ENCODE measurements around the gene MOB3B. TPM values are rescaled to one million over a fixed set of nuclear protein-coding genes. Genes with fewer than 3 reads are reported as not detected.

The MOB3B gene
- total RNA-seq, 1 experiment from 2014 or later, result 2.6 TPM

DNA sequence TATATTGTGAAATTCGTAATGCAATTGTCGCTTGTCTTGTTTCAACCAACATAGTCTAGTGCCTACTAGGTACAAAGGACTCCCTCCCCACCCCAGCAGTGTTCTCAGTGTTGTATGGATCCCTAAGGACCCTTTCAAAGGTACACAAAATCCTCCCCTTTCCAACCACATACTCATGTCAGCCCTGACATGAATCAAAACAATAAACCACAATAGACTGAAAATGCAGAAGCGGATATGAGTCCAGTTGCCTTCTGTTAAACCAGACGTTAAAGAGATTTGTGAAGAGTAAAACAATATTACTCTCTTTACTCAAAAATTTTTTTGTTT is 87.9 kb downstream of the MOB3B start:
- H3K9ac ChIP-seq (ENCODE audit: low read length), result no peak overlapping the region
- no peaks in the 10 kb centered on the region for H4K20me1 ChIP-seq (ENCODE audit: low read length)
- no peaks in the 10 kb centered on the region for H3K27me3 ChIP-seq (ENCODE audit: low read length)
- no peaks in the 10 kb centered on the region for H3F3A ChIP-seq (ENCODE audit: low read length, unreplicated experiment)
- TF ChIP-seq, protein P1, sequence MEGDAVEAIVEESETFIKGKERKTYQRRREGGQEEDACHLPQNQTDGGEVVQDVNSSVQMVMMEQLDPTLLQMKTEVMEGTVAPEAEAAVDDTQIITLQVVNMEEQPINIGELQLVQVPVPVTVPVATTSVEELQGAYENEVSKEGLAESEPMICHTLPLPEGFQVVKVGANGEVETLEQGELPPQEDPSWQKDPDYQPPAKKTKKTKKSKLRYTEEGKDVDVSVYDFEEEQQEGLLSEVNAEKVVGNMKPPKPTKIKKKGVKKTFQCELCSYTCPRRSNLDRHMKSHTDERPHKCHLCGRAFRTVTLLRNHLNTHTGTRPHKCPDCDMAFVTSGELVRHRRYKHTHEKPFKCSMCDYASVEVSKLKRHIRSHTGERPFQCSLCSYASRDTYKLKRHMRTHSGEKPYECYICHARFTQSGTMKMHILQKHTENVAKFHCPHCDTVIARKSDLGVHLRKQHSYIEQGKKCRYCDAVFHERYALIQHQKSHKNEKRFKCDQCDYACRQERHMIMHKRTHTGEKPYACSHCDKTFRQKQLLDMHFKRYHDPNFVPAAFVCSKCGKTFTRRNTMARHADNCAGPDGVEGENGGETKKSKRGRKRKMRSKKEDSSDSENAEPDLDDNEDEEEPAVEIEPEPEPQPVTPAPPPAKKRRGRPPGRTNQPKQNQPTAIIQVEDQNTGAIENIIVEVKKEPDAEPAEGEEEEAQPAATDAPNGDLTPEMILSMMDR (conservative IDR thresholded peaks at IDR 0.05; ENCODE audit: low read depth, low read length), result no peak
- TF ChIP-seq EZH2 (IDR thresholded peaks at IDR 0.05; ENCODE audit: low read length, unreplicated experiment) (no peak), EZH2phosphoT487 (IDR thresholded peaks at IDR 0.05; ENCODE audit: borderline replicate concordance, low read length) (no peak)
- no peaks in the 10 kb centered on the region for H3K36me3 ChIP-seq (ENCODE audit: low read depth, low read length)
- BruUV-seq (replicated peaks), result no TSS peak
- H3K27ac ChIP-seq (ENCODE audit: low read length), result no peak overlapping the region
- DNase-seq (no peak), ATAC-seq (no peak)
- ChIA-PET POLR2A (ENCODE audit: unreplicated experiment) (no interaction called here), CTCF (no interaction called here)
- H3K9me3 ChIP-seq (ENCODE audit: low read length), result no peaks in the 10 kb centered on the region
- H3K4me1 ChIP-seq (ENCODE audit: insufficient read depth, low read length), result 0 out of 2 replicates have a peak, but pooled peaks cover 7% of the 10 kb centered on the region
- H2AFZ ChIP-seq (ENCODE audit: low read length), result no peak overlapping the region
- no peak overlapping the region for H3K4me2 ChIP-seq (ENCODE audit: low read length)
- H3K4me3 ChIP-seq (ENCODE audit: low read length), result no peak overlapping the region
- no peaks in the 10 kb centered on the region for H3K9me2 ChIP-seq (replicated peaks; ENCODE audit: low read length)
- H3K79me2 ChIP-seq (ENCODE audit: low read length), result no peaks in the 10 kb centered on the region
- intact Hi-C loops (cut with micrococcal nuclease), result no loop called here

DNA sequence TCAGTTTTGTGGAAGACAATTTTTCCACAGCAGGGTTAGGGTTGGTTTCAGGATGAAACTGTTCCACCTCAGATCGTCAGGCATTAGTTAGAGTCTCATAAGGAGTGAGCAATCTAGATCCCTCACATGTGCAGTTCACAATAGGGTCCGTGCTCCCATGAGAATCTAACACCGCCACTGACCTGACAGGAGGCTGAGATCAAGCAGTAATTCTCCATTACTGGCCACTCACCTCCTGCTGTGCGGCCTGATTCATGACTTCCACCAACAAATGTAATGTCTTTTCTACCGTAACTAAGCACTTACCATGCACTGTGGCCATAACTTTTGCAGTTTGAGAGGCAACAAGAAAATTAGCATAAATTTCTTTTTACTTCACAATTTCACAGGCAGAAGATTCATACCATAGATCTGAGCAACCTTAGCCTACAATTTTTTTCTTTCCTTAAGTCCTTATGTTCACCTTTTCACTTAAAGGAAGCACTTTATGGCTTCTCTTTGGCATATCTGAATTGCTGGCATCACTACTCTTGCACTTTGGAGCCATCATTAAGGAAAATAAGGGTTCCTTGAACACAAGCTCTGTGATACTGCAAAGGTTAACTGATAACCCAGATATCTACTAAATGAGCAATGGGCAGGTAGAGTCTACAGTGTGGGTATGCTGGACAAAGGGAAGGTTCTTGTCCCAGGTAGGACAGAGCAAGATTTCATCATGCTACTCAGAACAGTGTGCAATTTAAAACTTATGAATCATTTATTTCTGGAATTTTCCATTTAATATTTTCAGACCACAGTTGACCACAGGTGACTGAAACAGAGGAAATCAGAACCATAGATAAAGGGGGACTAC is 88.5 kb downstream of the MOB3B start:
- Histone ChIP-seq H3K4me1 (ENCODE audit: insufficient read depth, low read length) (0 out of 2 replicates have a peak, but pooled peaks cover 7% of the 10 kb centered on the region), H3K79me2 (ENCODE audit: low read length) (no peaks in the 10 kb centered on the region), H3K4me2 (ENCODE audit: low read length) (no peak overlapping the region), H3K36me3 (ENCODE audit: low read depth, low read length) (no peaks in the 10 kb centered on the region), H3K9me3 (ENCODE audit: low read length) (no peaks in the 10 kb centered on the region), H3K27ac (ENCODE audit: low read length) (no peak overlapping the region), H3K27me3 (ENCODE audit: low read length) (no peaks in the 10 kb centered on the region), H3K4me3 (ENCODE audit: low read length) (no peak overlapping the region), H2AFZ (ENCODE audit: low read length) (no peak overlapping the region), H3K9me2 (replicated peaks; ENCODE audit: low read length) (no peaks in the 10 kb centered on the region), H4K20me1 (ENCODE audit: low read length) (no peaks in the 10 kb centered on the region), H3F3A (ENCODE audit: low read length, unreplicated experiment) (no peaks in the 10 kb centered on the region), H3K9ac (ENCODE audit: low read length) (no peak overlapping the region)
- no peak for DNase-seq
- intact Hi-C loops (cut with micrococcal nuclease), result no loop called here
- no TSS peak for BruUV-seq (replicated peaks)
- TF ChIP-seq, protein P1 (conservative IDR thresholded peaks at IDR 0.05; ENCODE audit: low read depth, low read length), result no peak
- TF ChIP-seq EZH2 (IDR thresholded peaks at IDR 0.05; ENCODE audit: low read length, unreplicated experiment), result no peak
- no peak for TF ChIP-seq EZH2phosphoT487 (IDR thresholded peaks at IDR 0.05; ENCODE audit: borderline replicate concordance, low read length)
- ChIA-PET CTCF (no interaction called here), POLR2A (ENCODE audit: unreplicated experiment) (no interaction called here)
- no peak for ATAC-seq

DNA sequence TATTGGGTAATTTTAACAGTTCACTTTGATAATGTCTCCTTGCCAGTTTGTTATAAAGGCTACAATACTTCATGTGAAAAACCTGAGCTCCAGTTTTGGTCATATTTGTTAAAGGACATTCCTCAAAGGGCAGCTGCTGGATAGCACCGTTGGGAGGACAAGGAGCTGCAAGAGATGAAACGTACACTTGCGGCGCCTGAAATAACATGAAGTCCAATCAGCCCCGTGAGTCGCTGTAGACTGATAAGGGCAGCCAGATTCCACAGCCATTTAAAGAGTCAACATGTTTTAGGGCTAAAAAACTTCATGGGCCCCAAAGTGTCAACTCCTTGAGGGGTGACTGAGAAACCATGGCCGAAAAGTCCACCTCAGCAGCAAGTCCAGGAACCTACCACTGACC is 91.1 kb downstream of the MOB3B start:
- Histone ChIP-seq H3K4me2 (ENCODE audit: low read length) (no peak overlapping the region), H3K36me3 (ENCODE audit: low read depth, low read length) (no peaks in the 10 kb centered on the region), H3K79me2 (ENCODE audit: low read length) (no peaks in the 10 kb centered on the region), H3K9ac (ENCODE audit: low read length) (no peak overlapping the region), H3F3A (ENCODE audit: low read length, unreplicated experiment) (no peaks in the 10 kb centered on the region), H2AFZ (ENCODE audit: low read length) (no peak overlapping the region), H3K27ac (ENCODE audit: low read length) (no peak overlapping the region), H3K9me2 (replicated peaks; ENCODE audit: low read length) (no peaks in the 10 kb centered on the region), H3K9me3 (ENCODE audit: low read length) (no peaks in the 10 kb centered on the region), H3K4me3 (ENCODE audit: low read length) (no peak overlapping the region), H4K20me1 (ENCODE audit: low read length) (no peaks in the 10 kb centered on the region), H3K4me1 (ENCODE audit: insufficient read depth, low read length) (0 out of 2 replicates have a peak, but pooled peaks cover 7% of the 10 kb centered on the region), H3K27me3 (ENCODE audit: low read length) (no peaks in the 10 kb centered on the region)
- ChIA-PET CTCF (no interaction called here), POLR2A (ENCODE audit: unreplicated experiment) (no interaction called here)
- no peak for DNase-seq
- no TSS peak for BruUV-seq (replicated peaks)
- no peak for ATAC-seq
- intact Hi-C loops (cut with micrococcal nuclease), result no loop called here
- TF ChIP-seq, protein P1 (conservative IDR thresholded peaks at IDR 0.05; ENCODE audit: low read depth, low read length), result no peak
- no peak for TF ChIP-seq EZH2 (IDR thresholded peaks at IDR 0.05; ENCODE audit: low read length, unreplicated experiment)
- TF ChIP-seq EZH2phosphoT487 (IDR thresholded peaks at IDR 0.05; ENCODE audit: borderline replicate concordance, low read length), result no peak

Measured in PC-3 (cell line).